22Rv1 (cell line): ENCODE data around the gene FAM47E.

Source experiments
- CTCF ChIP-seq: fragments of 450-650 bp; IDR thresholded peaks from 2 replicates; pipeline ENCODE4 v1.5.1; 2017; ENCODE audit warnings: mild to moderate bottlenecking
- ZFX ChIP-seq: fragments of 450-650 bp; IDR thresholded peaks from 2 replicates; pipeline ENCODE4 v1.6.1; 2017; ENCODE audit warnings: antibody characterized with exemption, borderline replicate concordance

GRCh38 chr4:76306882-76307659, 55.5 kb downstream of the FAM47E start:
- TF ChIP-seq CTCF, result peak; percentile 76
- TF ChIP-seq ZFX, result no peak
